KBM-7 (cell line): ENCODE results near the gene FBXL19.
A peak's percentile ranks its signal among the peaks of the same experiment; 100 is the strongest.

Experiments used
- DNase-seq: peaks from one replicate; pipeline ENCODE4 v3.0.0-alpha.2; 2015
- in situ Hi-C: fragments of 300-500 bp; cut with MboI; formaldehyde crosslinking; loops from 2 replicates; pipeline ENCODE4 v1.14.3; 2020; ENCODE audit warnings: low sequenced_read_pairs, low pct_unique_long_range_greater_than_20kb, mixed read lengths

Gene FBXL19

GRCh38 chr16:30894540-30895368, 28.6 kb upstream of the FBXL19 start:
- no peak for DNase-seq
- in situ Hi-C loops: no loop called here

GRCh38 chr16:30895627-30896260, 27.6 kb upstream of the FBXL19 start:
- no peak for DNase-seq
- in situ Hi-C loops: no loop called here

GRCh38 chr16:30896261-30896888, 27.0 kb upstream of the FBXL19 start, which contains the start of gene CTF1:
Gene CTF1 (plus strand): TSS chr16:30896614. CDS start chr16:30896644, 30 bp downstream.
- in situ Hi-C loops: no loop called here

GRCh38 chr16:30896889-30897733, 26.3 kb upstream of the FBXL19 start:
- in situ Hi-C loops: no loop called here
- DNase-seq: peak; percentile 77

More at GRCh38 chr16:30896261-30896888, 27.0 kb upstream of the FBXL19 start, which contains the start of gene CTF1:
- DNase-seq: no peak

GRCh38 chr16:30899794-30900193, 23.6 kb upstream of the FBXL19 start:
- DNase-seq: no peak
- in situ Hi-C loops: no loop called here

DNA sequence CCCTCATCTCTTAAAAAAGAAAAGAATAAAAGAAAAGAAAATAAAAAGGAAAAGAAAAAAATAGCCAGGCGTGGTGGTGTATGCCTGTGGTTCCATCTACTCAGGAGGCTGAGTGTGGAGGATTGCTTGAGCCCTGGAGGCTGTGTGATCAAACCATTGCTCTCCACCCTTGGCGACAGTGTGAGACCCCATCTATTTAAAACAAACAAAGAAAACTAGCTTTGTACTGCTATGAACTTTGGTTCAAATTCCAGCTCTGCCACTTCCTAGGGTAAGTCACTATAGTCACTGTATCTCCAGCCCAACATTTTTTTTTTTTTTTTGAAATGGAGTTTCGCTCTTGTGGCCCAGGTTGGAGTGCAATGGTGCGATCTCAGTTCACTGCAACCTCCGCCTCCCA, 22.8 kb upstream of the FBXL19 start:
- in situ Hi-C loops: no loop called here
- no peak for DNase-seq

DNA sequence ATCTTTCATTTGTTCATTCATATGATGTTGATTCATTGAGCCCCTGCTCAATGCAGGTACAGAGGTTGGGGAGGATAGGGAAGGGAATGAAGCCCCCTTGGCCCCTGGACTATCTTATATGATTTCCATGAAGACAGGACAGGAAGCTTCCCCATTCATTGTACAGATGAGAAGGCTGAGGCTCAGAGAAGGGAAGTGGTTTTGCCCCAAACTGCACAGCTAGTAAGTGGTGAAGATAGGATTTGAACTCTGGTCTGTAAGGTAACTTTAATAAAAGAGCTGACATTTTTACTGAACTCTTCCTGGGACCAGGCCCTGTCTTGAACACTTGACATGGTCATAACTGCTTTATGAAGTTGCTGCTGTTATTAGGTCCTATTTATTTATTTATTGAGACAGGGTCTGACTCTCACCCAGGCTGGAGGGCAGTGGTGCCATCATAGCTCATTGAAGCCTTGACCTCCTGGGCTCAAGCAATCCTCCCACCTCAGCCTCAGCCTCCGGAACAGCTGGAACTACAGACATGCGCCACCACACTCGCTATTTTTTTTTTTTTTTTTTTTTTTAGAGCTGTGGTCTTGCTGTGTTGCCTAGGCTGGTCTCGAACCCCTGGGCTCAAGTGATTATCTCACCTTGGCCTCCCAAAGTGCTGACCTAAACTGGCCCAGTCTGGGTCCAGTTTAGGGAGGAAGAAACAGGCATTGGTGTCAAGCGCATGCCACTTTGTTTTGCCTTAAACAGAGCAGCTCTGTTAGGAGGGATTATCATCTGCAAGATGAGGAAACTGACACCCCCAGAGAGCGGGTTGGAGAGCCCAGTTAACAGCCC, 22.0 kb upstream of the FBXL19 start:
- DNase-seq: peak; percentile 28
- in situ Hi-C loops: no loop called here

- peak; percentile 71 for DNase-seq
- in situ Hi-C loops: no loop called here
These were observed 21.1 kb upstream of the FBXL19 start for GRCh38 chr16:30902029-30902972.

GRCh38 chr16:30903002-30903401, 20.4 kb upstream of the FBXL19 start:
- DNase-seq: peak; percentile 41
- in situ Hi-C loops: no loop called here

GRCh38 chr16:30903596-30903995, 19.8 kb upstream of the FBXL19 start:
- DNase-seq: peak; percentile 97
- in situ Hi-C loops: no loop called here

- no peak for DNase-seq
- in situ Hi-C loops: no loop called here
These were observed 19.1 kb upstream of the FBXL19 start for GRCh38 chr16:30904114-30904780.

DNA sequence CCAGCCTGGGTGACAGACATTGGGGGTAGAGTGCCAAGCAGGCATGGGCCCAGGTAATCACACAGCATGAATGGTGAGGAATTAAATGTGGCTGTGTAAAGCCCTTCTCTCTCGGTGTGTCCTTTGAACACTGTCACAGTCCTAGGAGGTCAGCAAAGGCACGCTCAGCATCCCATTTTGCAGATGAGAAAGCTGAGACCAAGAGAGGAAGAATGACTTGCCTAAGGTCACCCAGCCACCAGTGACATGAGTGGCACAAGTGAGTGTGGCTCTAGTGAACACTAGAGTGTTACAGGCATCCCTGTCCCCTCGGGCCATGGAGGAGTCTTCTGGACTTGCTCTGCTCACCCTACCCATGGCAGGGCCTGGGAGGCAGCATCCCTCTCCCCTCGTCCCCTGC, 16.3 kb upstream of the FBXL19 start:
- DNase-seq: no peak
- in situ Hi-C loops: no loop called here

DNA sequence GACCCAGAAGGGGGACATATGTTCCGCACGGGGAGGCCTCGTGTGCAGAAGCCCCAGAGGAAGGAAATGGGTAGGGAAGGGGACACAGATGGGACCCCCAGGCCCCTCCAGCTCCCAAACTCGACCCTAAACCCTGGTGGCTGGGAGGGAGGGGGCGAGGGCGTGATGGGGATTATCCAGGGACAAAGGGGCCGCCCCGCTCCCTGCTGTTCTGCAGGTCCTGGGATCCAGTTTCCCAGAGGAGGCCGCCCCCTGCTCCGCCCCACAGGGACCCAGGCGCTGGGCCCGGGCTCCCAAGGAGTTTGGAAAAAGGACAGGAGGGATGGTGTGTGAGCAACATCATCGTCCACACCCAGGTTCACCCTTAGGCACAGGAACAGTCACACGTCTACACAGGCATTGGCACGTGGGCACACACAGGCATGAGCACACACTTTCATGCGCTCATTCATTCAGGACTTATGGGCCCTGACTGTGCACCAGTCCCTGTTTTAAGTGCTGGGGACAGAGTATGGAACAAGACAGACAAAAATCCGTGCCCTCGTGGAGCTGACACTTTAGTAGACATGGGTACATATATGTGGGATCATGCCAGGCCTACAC, 12.8 kb upstream of the FBXL19 start:
- DNase-seq: no peak
- in situ Hi-C loops: no loop called here

GRCh38 chr16:30912794-30913412, 10.5 kb upstream of the FBXL19 start:
- in situ Hi-C loops: no loop called here
- no peak for DNase-seq

DNA sequence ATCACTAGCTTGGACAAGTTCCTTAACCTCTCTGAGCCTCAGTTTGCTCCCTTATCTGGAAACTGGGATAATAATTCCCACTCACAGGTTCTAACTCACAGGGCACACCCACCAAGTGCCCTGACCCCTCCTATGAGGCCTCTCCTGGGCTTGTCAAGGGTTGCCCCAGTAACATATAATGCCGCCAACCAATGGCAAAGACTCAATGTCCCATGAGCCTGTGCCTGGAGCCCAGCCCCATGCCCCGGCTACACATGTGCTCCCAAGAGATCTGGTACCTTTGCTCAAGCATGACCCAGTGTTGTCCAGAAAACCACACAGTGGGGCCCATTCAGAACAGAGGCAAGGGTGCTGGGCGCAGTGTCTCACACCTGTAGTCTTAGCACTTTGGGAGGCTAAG, 8.5 kb upstream of the FBXL19 start:
- in situ Hi-C loops: no loop called here
- DNase-seq: no peak

DNA sequence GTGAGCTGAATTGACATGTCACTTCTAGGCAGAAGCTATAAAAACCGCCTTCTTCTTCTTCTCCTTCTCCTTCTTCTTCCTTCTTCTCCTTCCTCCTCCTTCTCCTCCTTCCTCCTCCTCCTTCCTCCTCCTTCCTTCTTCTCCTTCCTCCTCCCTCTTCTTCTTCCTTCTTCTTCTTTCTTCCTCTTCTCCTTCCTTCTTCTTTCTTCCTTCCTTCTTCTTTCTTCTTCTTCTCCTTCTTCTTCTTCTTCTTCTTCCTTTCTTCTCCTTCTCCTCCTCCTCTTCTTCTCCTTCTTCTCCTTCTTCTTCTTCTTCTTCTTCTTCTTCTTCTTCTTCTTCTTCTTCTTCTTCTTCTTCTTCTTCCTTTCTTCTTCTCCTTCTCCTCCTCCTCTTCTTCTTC, 4.8 kb upstream of the FBXL19 start:
- DNase-seq: no peak
- in situ Hi-C loops: no loop called here
